ENCODE results near the gene JAGN1. TPM values are rescaled to one million over a fixed set of nuclear protein-coding genes. Genes with fewer than 3 reads are reported as not detected.
"Not testable (repeated sequence)": the region's sequence is repeated elsewhere in the genome, so short reads cannot be mapped to it uniquely, and the experiment has no call there.

Gene JAGN1
- polyA plus RNA-seq, 1 of the 3 experiments (the other 2 are of a cell fraction) = 41.6 TPM

DNA sequence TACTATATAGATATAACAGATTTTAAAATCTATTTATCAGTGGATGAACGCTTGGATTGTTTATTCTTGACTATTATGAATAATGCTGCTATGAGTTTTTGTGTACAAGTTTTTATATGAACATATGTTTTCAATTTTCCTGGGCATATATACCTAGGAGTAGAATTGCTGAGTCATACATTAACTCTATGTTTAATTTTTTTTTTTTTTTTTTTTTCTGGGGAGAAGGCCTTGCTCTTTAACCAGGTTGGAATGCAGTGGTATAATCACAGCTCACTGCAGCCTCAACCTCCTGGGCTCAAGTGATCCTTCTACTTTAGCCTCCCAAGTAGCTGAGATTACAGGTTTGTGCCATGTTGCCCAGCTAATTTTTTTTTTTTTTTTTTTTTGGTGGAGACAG lies 19.4 kb upstream of the JAGN1 start (continued):
- TF ChIP-seq, protein P1, sequence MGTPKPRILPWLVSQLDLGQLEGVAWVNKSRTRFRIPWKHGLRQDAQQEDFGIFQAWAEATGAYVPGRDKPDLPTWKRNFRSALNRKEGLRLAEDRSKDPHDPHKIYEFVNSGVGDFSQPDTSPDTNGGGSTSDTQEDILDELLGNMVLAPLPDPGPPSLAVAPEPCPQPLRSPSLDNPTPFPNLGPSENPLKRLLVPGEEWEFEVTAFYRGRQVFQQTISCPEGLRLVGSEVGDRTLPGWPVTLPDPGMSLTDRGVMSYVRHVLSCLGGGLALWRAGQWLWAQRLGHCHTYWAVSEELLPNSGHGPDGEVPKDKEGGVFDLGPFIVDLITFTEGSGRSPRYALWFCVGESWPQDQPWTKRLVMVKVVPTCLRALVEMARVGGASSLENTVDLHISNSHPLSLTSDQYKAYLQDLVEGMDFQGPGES (IDR thresholded peaks at IDR 0.05; ENCODE audit: low read depth, low read length) = no peak
- TF ChIP-seq MXI1 (IDR thresholded peaks at IDR 0.05; ENCODE audit: low read depth, low read length) (no peak), PBX3 (IDR thresholded peaks at IDR 0.05) (0 out of 2 replicates have a peak, but pooled peaks have one; percentile 8), TEAD4 (IDR thresholded peaks at IDR 0.05; ENCODE audit: borderline replicate concordance, insufficient read depth) (no peak), RCOR1 (IDR thresholded peaks at IDR 0.05; ENCODE audit: low read length) (no peak), SMC3 (IDR thresholded peaks at IDR 0.05; ENCODE audit: low read depth, low read length) (no peak), MEF2A (IDR thresholded peaks at IDR 0.05; ENCODE audit: borderline replicate concordance, low read depth) (no peak), RXRA (IDR thresholded peaks at IDR 0.05; ENCODE audit: borderline replicate concordance, low read depth) (no peak), FOXJ3 (CRISPR knock-in tag; IDR thresholded peaks at IDR 0.05) (no peak), EP300 (IDR thresholded peaks at IDR 0.05; ENCODE audit: borderline replicate concordance in 1 of 2, low read depth in 1 of 2, low read length in 1 of 2) (peak in 1 of 2 experiments; percentile 34; a peak in 1 of 4 replicates), NRF1 (IDR thresholded peaks at IDR 0.05; ENCODE audit: low read depth, low read length) (no peak), RAD21 (IDR thresholded peaks at IDR 0.05; ENCODE audit: low read length) (no peak), RFX5 (IDR thresholded peaks at IDR 0.05; ENCODE audit: low read length) (no peak), CHD2 (IDR thresholded peaks at IDR 0.05; ENCODE audit: low read length, partially characterized antibody) (no peak)

GRCh38 chr3:9872067-9872466 lies 18.3 kb upstream of the JAGN1 start:
- H3K79me2 ChIP-seq (ENCODE audit: insufficient read depth); DNase-seq; H3K4me1 ChIP-seq (ENCODE audit: control insufficient read depth in 1 of 2, insufficient read depth in 2 of 2, low read depth in 1 of 2, low read length in 1 of 2); H3K9ac ChIP-seq; H3K4me2 ChIP-seq; H2AFZ ChIP-seq (ENCODE audit: low read depth); H3K9me2 ChIP-seq; H3K27ac ChIP-seq (ENCODE audit: low read depth in 2 of 2, low read length in 1 of 2); H3K27me3 ChIP-seq (ENCODE audit: insufficient read depth); H4K20me1 ChIP-seq (ENCODE audit: insufficient read depth); POLR2A ChIA-PET; H3K36me3 ChIP-seq (replicated peaks in 1 of 2; ENCODE audit: control insufficient read depth in 1 of 2, insufficient read depth in 2 of 2, low read length in 1 of 2); H3K4me3 ChIP-seq (ENCODE audit: low read depth in 2 of 2, low read length in 1 of 2); H3K9me3 ChIP-seq: not testable (repeated sequence)
- CTCF ChIA-PET = interaction anchor here (0.7 kb wide), 1 partner anchor 80 kb away, joined by 4 read pairs; the partner anchor contains the start of gene PRRT3
- WGBS (ENCODE audit: low lambda C conversion rate) = 91% methylated on average over 5 of the region's 5 CpGs
- peaks cover 17% of the 10 kb centered on the region for H3F3A ChIP-seq (replicated peaks; ENCODE audit: insufficient read depth)

DNA sequence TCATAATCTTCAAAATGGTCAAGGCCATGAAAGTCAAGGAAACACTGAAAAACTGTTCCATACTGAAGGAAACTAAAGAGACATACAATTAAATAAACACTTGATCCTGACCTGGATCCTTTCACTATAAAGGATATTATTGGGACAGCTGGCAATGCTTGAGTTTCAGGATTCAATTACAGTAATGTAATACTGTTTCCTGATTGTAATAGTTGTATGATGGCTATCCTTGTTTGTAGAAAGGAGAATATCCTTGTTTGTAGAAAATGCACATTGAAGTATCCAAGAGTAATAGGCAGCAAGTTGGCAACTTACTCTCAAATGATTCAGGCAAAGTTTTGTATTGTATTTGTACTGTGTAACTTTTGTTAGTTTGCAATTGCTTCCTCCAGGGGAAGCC lies 15.0 kb upstream of the JAGN1 start:
- peaks cover 2 to 8% of the 10 kb centered on the region in 2 experiments; a peak in 3 of 4 replicates for H3K4me1 ChIP-seq (ENCODE audit: control insufficient read depth in 1 of 2, insufficient read depth in 2 of 2, low read depth in 1 of 2, low read length in 1 of 2)
- no peaks in the 10 kb centered on the region for H4K20me1 ChIP-seq (ENCODE audit: insufficient read depth)
- H2AFZ ChIP-seq (ENCODE audit: low read depth) = peak overlapping the region; percentile 46; the same call in 1 of the 2 replicates
- no peaks in the 10 kb centered on the region for H3K27me3 ChIP-seq (ENCODE audit: insufficient read depth)
- H3K9ac ChIP-seq = no peak overlapping the region
- ChIA-PET CTCF (no interaction called here), POLR2A (no interaction called here)
- H3K9me3 ChIP-seq = no peaks in the 10 kb centered on the region
- H3K9me2 ChIP-seq = no peaks in the 10 kb centered on the region
- no peak overlapping the region; a peak in 1 of 4 replicates for H3K27ac ChIP-seq (ENCODE audit: low read depth in 2 of 2, low read length in 1 of 2)
- no peaks in the 10 kb centered on the region for H3K36me3 ChIP-seq (replicated peaks in 1 of 2; ENCODE audit: control insufficient read depth in 1 of 2, insufficient read depth in 2 of 2, low read length in 1 of 2)
- H3K4me2 ChIP-seq = no peak overlapping the region
- no peaks in the 10 kb centered on the region for H3K79me2 ChIP-seq (ENCODE audit: insufficient read depth)
- H3K4me3 ChIP-seq (ENCODE audit: low read depth in 2 of 2, low read length in 1 of 2) = no peak overlapping the region
- peaks cover 12% of the 10 kb centered on the region for H3F3A ChIP-seq (replicated peaks; ENCODE audit: insufficient read depth)
- DNase-seq = no peak
- TF ChIP-seq ZBTB33 (IDR thresholded peaks at IDR 0.05; ENCODE audit: borderline replicate concordance, low read depth) = no peak
- TF ChIP-seq CHD2 (IDR thresholded peaks at IDR 0.05; ENCODE audit: low read length, partially characterized antibody) = no peak
- TF ChIP-seq GATA2 (CRISPR knock-in tag; IDR thresholded peaks at IDR 0.05) = no peak
- TF ChIP-seq, protein P2, sequence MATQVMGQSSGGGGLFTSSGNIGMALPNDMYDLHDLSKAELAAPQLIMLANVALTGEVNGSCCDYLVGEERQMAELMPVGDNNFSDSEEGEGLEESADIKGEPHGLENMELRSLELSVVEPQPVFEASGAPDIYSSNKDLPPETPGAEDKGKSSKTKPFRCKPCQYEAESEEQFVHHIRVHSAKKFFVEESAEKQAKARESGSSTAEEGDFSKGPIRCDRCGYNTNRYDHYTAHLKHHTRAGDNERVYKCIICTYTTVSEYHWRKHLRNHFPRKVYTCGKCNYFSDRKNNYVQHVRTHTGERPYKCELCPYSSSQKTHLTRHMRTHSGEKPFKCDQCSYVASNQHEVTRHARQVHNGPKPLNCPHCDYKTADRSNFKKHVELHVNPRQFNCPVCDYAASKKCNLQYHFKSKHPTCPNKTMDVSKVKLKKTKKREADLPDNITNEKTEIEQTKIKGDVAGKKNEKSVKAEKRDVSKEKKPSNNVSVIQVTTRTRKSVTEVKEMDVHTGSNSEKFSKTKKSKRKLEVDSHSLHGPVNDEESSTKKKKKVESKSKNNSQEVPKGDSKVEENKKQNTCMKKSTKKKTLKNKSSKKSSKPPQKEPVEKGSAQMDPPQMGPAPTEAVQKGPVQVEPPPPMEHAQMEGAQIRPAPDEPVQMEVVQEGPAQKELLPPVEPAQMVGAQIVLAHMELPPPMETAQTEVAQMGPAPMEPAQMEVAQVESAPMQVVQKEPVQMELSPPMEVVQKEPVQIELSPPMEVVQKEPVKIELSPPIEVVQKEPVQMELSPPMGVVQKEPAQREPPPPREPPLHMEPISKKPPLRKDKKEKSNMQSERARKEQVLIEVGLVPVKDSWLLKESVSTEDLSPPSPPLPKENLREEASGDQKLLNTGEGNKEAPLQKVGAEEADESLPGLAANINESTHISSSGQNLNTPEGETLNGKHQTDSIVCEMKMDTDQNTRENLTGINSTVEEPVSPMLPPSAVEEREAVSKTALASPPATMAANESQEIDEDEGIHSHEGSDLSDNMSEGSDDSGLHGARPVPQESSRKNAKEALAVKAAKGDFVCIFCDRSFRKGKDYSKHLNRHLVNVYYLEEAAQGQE (IDR thresholded peaks at IDR 0.05; ENCODE audit: low read depth, low read length) = no peak
- no peak for TF ChIP-seq ELF1 (IDR thresholded peaks at IDR 0.05)
- no peak for TF ChIP-seq FOXJ3 (CRISPR knock-in tag; IDR thresholded peaks at IDR 0.05)
- no peak for TF ChIP-seq NRF1 (IDR thresholded peaks at IDR 0.05; ENCODE audit: low read depth, low read length)
- TF ChIP-seq JUND (IDR thresholded peaks at IDR 0.05) = no peak
- TF ChIP-seq FOSL2 (IDR thresholded peaks at IDR 0.05; ENCODE audit: borderline replicate concordance, low read depth) = no peak
